GM23338 (cell line): Measurements from ENCODE around the gene GDPD5. TPM values are rescaled to one million over a fixed set of nuclear protein-coding genes. Genes with fewer than 3 reads are reported as not detected.

ENCODE experiments used
- ATAC-seq: fragments of 200-7000 bp; cut with Tn5 transposase; 3 replicates; pipeline ENCODE4 v1.9.1; 2020
- DNase-seq: peaks from one replicate; pipeline ENCODE4 v3.0.0-alpha.2; 2015; ENCODE audit warnings: low spot score
- H2AFZ ChIP-seq: fragments of 200-600 bp; sonication (generic); 2 replicates; pipeline ENCODE4 v1.8.0; 2016; ENCODE audit warnings: antibody characterized with exemption, mild to moderate bottlenecking, moderate library complexity
- H3F3A ChIP-seq: fragments of 200-600 bp; sonication (generic); replicated peaks from 2 replicates; pipeline ENCODE4 v1.8.0; 2017; ENCODE audit warnings: antibody characterized with exemption, mixed run types, low read depth
- H3K27ac ChIP-seq: fragments of 200-600 bp; sonication (generic); 2 replicates; pipeline ENCODE4 v1.6.1; 2016; ENCODE audit warnings: low read depth
- H3K27me3 ChIP-seq: fragments of 200-600 bp; sonication (generic); 2 replicates; pipeline ENCODE4 v1.8.0; 2016; ENCODE audit warnings: mild to moderate bottlenecking, mixed run types, moderate library complexity; ENCODE audit not compliant: insufficient read depth
- H3K36me3 ChIP-seq: fragments of 200-600 bp; sonication (generic); 2 replicates; pipeline ENCODE4 v1.8.0; 2016; ENCODE audit warnings: mild to moderate bottlenecking; ENCODE audit not compliant: insufficient read depth
- H3K4me1 ChIP-seq: fragments of 200-600 bp; sonication (generic); 2 replicates; pipeline ENCODE4 v1.8.0; 2016; ENCODE audit warnings: mild to moderate bottlenecking, moderate library complexity; ENCODE audit not compliant: insufficient read depth
- H3K4me2 ChIP-seq: fragments of 200-600 bp; sonication (generic); 2 replicates; pipeline ENCODE4 v1.7.1; 2017; ENCODE audit warnings: mixed run types
- H3K4me3 ChIP-seq: fragments of 200-600 bp; sonication (generic); 2 replicates; pipeline ENCODE4 v1.6.1; 2016; ENCODE audit warnings: mixed run types
- H3K79me2 ChIP-seq: fragments of 200-600 bp; sonication (generic); replicated peaks from 2 replicates; pipeline ENCODE4 v1.8.0; 2017; ENCODE audit warnings: mild to moderate bottlenecking; ENCODE audit not compliant: insufficient read depth
- H3K9me2 ChIP-seq: fragments of 200-600 bp; sonication (generic); 2 replicates; pipeline ENCODE4 v1.8.0; 2017; ENCODE audit not compliant: insufficient read depth
- H4K20me1 ChIP-seq: fragments of 200-600 bp; sonication (generic); replicated peaks from 2 replicates; pipeline ENCODE4 v1.8.0; 2017; ENCODE audit warnings: mild to moderate bottlenecking; ENCODE audit not compliant: insufficient read depth
- H3K27ac Mint-ChIP-seq: 2 replicates; pipeline ENCODE4 v1.8.0; 2020; ENCODE audit warnings: inconsistent platforms, mild to moderate bottlenecking, moderate library complexity, mixed read lengths
- H3K27me3 Mint-ChIP-seq: 3 replicates; pipeline ENCODE4 v1.8.0; 2022; ENCODE audit warnings: low read depth, mild to moderate bottlenecking, moderate library complexity, mixed read lengths, inconsistent platforms; ENCODE audit not compliant: insufficient read depth, poor library complexity
- H3K36me3 Mint-ChIP-seq: 3 replicates; pipeline ENCODE4 v1.8.0; 2021; ENCODE audit warnings: low read depth, mild to moderate bottlenecking, inconsistent platforms, moderate library complexity, mixed read lengths
- H3K4me1 Mint-ChIP-seq: 3 replicates; pipeline ENCODE4 v1.8.0; 2020; ENCODE audit warnings: mild to moderate bottlenecking, inconsistent platforms, mixed read lengths
- H3K4me3 Mint-ChIP-seq: 3 replicates; pipeline ENCODE4 v1.8.0; 2021; ENCODE audit warnings: moderate library complexity, mild to moderate bottlenecking, inconsistent platforms, mixed read lengths
- H3K9me3 Mint-ChIP-seq: 3 replicates; pipeline ENCODE4 v1.8.0; 2020; ENCODE audit warnings: moderate library complexity, mild to moderate bottlenecking, inconsistent platforms, mixed read lengths
- CREB1 ChIP-seq: fragments of 250-450 bp; sonication (Bioruptor Pico); IDR thresholded peaks from 2 replicates; pipeline ENCODE4 v1.5.0; 2020; ENCODE audit warnings: low read depth, mild to moderate bottlenecking, moderate library complexity
- EZH2 ChIP-seq: fragments of 200-600 bp; sonication (generic); IDR thresholded peaks from one replicate; pipeline ENCODE4 v1.8.0; 2017; ENCODE audit warnings: antibody characterized with exemption, mild to moderate bottlenecking, low read depth; ENCODE audit not compliant: unreplicated experiment
- JUNB ChIP-seq: IDR thresholded peaks from one replicate; pipeline ENCODE4 v1.6.1; 2016; ENCODE audit warnings: antibody characterized with exemption; ENCODE audit not compliant: unreplicated experiment
- NANOG ChIP-seq: IDR thresholded peaks from 2 replicates; pipeline ENCODE4 v1.6.1; 2016; ENCODE audit warnings: antibody characterized with exemption, borderline replicate concordance
- POLR2AphosphoS5 ChIP-seq: IDR thresholded peaks from 2 replicates; pipeline ENCODE4 v1.6.1; 2016; ENCODE audit warnings: antibody characterized with exemption, low read depth
- STAT1 ChIP-seq: IDR thresholded peaks from one replicate; pipeline ENCODE4 v1.6.1; 2016; ENCODE audit warnings: antibody characterized with exemption; ENCODE audit not compliant: unreplicated experiment
- ZNF114 ChIP-seq: fragments of 250-450 bp; sonication (Bioruptor Pico); IDR thresholded peaks from 2 replicates; pipeline ENCODE4 v1.5.0; 2020; ENCODE audit warnings: mild to moderate bottlenecking, moderate library complexity
- polyA plus RNA-seq: library from polyadenylated mRNA; unstranded; fragments of >200 nt; fragmentation: Nextera tagmentation; extraction: Ambion mirVana; gene quantifications from 2 replicates; pipeline ENCODE4 v1.2.1, GENCODE V29; 2016
- total RNA-seq: library from RNA; depleted of rRNA; stranded (reverse); fragments of >200 nt; shearing (Covaris generic); gene quantifications from 2 replicates; pipeline ENCODE4 v1.2.3, GENCODE V29; 2014
- TF ChIP-seq, protein P1 (sequence below): fragments of 250-450 bp; sonication (Bioruptor Pico); IDR thresholded peaks from 2 replicates; pipeline ENCODE4 v1.5.0; 2020; ENCODE audit warnings: mild to moderate bottlenecking, moderate library complexity
- TF ChIP-seq, protein P2 (sequence below): IDR thresholded peaks from one replicate; pipeline ENCODE4 v1.6.1; 2018; ENCODE audit warnings: antibody characterized with exemption; ENCODE audit not compliant: unreplicated experiment
- TF ChIP-seq, protein P3 (sequence below): IDR thresholded peaks from 2 replicates; pipeline ENCODE4 v1.6.1; 2016; ENCODE audit warnings: antibody characterized with exemption

Gene GDPD5
- total and polyA plus RNA-seq, 2 experiments from 2014 or later, result 1.6 to 4.9 TPM

- TF ChIP-seq, protein P1, sequence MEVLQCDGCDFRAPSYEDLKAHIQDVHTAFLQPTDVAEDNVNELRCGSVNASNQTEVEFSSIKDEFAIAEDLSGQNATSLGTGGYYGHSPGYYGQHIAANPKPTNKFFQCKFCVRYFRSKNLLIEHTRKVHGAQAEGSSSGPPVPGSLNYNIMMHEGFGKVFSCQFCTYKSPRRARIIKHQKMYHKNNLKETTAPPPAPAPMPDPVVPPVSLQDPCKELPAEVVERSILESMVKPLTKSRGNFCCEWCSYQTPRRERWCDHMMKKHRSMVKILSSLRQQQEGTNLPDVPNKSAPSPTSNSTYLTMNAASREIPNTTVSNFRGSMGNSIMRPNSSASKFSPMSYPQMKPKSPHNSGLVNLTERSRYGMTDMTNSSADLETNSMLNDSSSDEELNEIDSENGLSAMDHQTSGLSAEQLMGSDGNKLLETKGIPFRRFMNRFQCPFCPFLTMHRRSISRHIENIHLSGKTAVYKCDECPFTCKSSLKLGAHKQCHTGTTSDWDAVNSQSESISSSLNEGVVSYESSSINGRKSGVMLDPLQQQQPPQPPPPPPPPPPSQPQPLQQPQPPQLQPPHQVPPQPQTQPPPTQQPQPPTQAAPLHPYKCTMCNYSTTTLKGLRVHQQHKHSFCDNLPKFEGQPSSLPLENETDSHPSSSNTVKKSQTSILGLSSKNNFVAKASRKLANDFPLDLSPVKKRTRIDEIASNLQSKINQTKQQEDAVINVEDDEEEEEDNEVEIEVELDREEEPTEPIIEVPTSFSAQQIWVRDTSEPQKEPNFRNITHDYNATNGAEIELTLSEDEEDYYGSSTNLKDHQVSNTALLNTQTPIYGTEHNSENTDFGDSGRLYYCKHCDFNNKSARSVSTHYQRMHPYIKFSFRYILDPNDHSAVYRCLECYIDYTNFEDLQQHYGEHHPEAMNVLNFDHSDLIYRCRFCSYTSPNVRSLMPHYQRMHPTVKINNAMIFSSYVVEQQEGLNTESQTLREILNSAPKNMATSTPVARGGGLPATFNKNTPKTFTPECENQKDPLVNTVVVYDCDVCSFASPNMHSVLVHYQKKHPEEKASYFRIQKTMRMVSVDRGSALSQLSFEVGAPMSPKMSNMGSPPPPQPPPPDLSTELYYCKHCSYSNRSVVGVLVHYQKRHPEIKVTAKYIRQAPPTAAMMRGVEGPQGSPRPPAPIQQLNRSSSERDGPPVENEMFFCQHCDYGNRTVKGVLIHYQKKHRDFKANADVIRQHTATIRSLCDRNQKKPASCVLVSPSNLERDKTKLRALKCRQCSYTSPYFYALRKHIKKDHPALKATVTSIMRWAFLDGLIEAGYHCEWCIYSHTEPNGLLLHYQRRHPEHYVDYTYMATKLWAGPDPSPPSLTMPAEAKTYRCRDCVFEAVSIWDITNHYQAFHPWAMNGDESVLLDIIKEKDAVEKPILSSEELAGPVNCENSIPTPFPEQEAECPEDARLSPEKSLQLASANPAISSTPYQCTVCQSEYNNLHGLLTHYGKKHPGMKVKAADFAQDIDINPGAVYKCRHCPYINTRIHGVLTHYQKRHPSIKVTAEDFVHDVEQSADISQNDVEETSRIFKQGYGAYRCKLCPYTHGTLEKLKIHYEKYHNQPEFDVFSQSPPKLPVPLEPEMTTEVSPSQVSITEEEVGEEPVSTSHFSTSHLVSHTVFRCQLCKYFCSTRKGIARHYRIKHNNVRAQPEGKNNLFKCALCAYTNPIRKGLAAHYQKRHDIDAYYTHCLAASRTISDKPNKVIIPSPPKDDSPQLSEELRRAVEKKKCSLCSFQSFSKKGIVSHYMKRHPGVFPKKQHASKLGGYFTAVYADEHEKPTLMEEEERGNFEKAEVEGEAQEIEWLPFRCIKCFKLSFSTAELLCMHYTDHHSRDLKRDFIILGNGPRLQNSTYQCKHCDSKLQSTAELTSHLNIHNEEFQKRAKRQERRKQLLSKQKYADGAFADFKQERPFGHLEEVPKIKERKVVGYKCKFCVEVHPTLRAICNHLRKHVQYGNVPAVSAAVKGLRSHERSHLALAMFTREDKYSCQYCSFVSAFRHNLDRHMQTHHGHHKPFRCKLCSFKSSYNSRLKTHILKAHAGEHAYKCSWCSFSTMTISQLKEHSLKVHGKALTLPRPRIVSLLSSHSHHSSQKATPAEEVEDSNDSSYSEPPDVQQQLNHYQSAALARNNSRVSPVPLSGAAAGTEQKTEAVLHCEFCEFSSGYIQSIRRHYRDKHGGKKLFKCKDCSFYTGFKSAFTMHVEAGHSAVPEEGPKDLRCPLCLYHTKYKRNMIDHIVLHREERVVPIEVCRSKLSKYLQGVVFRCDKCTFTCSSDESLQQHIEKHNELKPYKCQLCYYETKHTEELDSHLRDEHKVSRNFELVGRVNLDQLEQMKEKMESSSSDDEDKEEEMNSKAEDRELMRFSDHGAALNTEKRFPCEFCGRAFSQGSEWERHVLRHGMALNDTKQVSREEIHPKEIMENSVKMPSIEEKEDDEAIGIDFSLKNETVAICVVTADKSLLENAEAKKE (CRISPR knock-in tag), result no peak
Measured at GRCh38 chr11:75461151-75461550, 64.6 kb downstream of the GDPD5 start (continued).

DNA sequence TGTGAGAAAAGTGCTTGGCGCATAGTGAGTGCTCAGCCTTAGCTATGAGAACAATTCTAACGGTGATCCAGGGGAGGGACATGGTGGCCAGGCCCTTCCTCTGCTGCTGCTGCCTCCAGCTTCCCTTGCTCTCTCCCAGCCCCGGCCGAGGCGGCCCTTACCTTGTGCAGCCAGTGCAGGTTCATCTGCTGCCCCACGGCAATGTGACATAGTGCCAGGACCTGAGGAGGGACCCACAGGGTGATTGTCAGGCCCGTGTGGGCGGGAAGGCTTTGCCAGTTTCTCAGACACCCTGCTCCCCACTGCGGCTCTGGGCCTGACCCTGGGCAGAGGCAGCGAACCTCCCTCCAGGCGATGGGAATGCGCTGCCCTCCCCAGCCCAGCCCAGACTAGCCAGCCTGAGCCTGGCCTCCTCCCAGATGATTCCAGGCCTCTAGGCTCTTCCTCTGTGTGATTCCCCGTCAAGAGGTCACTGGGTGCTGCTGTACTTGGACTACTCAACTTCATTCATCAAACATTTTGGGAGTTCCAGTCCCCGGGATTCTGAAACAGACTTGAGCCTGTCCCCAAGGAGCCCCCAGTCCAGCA, 69.1 kb downstream of the GDPD5 start:
- Histone ChIP-seq H3K4me2 (no peak overlapping the region), H3K36me3 (no peaks in the 10 kb centered on the region), H3K27ac (no peak overlapping the region), H3K79me2 (no peaks in the 10 kb centered on the region), H3K9me2 (no peaks in the 10 kb centered on the region), H2AFZ (peak overlapping the region; percentile 43; the same call in 1 of the 2 replicates), H4K20me1 (no peaks in the 10 kb centered on the region), H3F3A (no peaks in the 10 kb centered on the region), H3K4me1 (no peaks in the 10 kb centered on the region; the same call in 1 of the 2 replicates), H3K4me3 (no peak overlapping the region), H3K27me3 (no peaks in the 10 kb centered on the region)
- DNase-seq (no peak), ATAC-seq (peak; percentile 34; the same call in 2 of the 3 replicates)
- Mint-ChIP-seq H3K9me3 (no peaks in the 10 kb centered on the region), H3K36me3 (no peaks in the 10 kb centered on the region), H3K27ac (no peak overlapping the region), H3K27me3 (peaks cover 4% of the 10 kb centered on the region), H3K4me3 (no peak overlapping the region), H3K4me1 (peaks cover 17% of the 10 kb centered on the region)
- TF ChIP-seq, protein P2, sequence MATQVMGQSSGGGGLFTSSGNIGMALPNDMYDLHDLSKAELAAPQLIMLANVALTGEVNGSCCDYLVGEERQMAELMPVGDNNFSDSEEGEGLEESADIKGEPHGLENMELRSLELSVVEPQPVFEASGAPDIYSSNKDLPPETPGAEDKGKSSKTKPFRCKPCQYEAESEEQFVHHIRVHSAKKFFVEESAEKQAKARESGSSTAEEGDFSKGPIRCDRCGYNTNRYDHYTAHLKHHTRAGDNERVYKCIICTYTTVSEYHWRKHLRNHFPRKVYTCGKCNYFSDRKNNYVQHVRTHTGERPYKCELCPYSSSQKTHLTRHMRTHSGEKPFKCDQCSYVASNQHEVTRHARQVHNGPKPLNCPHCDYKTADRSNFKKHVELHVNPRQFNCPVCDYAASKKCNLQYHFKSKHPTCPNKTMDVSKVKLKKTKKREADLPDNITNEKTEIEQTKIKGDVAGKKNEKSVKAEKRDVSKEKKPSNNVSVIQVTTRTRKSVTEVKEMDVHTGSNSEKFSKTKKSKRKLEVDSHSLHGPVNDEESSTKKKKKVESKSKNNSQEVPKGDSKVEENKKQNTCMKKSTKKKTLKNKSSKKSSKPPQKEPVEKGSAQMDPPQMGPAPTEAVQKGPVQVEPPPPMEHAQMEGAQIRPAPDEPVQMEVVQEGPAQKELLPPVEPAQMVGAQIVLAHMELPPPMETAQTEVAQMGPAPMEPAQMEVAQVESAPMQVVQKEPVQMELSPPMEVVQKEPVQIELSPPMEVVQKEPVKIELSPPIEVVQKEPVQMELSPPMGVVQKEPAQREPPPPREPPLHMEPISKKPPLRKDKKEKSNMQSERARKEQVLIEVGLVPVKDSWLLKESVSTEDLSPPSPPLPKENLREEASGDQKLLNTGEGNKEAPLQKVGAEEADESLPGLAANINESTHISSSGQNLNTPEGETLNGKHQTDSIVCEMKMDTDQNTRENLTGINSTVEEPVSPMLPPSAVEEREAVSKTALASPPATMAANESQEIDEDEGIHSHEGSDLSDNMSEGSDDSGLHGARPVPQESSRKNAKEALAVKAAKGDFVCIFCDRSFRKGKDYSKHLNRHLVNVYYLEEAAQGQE, result no peak
- no peak for TF ChIP-seq STAT1
- TF ChIP-seq EZH2, result no peak
- TF ChIP-seq NANOG, result no peak
- TF ChIP-seq JUNB, result no peak
- TF ChIP-seq CREB1, result no peak
- TF ChIP-seq POLR2AphosphoS5, result no peak
- TF ChIP-seq ZNF114 (CRISPR knock-in tag), result no peak
- TF ChIP-seq, protein P3, sequence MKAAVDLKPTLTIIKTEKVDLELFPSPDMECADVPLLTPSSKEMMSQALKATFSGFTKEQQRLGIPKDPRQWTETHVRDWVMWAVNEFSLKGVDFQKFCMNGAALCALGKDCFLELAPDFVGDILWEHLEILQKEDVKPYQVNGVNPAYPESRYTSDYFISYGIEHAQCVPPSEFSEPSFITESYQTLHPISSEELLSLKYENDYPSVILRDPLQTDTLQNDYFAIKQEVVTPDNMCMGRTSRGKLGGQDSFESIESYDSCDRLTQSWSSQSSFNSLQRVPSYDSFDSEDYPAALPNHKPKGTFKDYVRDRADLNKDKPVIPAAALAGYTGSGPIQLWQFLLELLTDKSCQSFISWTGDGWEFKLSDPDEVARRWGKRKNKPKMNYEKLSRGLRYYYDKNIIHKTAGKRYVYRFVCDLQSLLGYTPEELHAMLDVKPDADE, result no peak
